ENCODE measurements around the gene NLRP3.
"Not testable (repeated sequence)": the region's sequence is repeated elsewhere in the genome, so short reads cannot be mapped to it uniquely, and the experiment has no call there.

Gene NLRP3

DNA sequence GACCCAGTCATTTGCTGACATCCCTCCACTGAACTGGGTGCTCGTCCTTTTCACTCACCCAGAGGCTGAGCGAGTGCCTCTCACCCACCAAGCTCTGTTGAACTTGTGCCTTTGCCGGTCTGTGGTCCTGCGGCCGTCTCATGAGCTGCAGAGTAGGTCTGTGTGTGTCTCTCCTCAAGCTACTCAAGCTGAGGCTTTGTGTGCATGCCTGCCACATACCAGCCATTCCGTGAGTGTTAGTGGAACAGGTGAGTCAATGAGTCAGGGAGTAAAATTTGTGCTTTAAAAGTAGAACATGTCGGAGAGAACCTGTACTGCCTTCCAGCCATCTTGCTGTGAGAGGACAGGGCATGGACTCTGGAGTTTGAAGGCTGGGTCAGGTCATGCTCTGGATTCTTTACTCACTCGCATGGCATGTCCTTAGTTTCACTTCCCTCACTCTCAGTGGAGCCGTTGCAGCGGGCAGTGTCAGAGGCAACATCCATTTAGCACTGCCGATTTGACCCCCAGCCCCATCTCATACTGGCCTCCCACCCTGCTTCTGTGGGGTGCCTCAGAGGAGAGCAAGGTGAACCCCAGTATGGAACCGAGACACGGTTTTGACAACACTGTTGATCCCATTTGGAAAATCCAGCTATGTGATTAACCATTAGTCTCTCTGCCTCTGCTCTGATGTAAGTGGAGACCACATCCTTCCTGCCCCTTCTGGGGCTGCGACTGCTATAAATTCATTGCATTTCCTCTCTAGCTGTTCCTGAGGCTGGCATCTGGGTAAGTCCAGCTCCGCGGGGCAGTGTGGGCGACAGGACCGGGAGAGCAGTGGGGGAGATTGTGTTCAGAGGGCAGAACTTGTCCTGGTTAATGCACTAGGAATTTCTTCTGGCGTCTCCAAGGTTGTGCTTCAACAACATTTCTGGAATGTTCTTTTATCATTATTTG is at the start of gene NLRP3:
Gene NLRP3, plus strand, starts transcription at position 751 of the 939 bp plus-strand sequence. CDS start 2,628 bp downstream, outside the sequence.
- DNase-seq, result peak; percentile 71

DNA sequence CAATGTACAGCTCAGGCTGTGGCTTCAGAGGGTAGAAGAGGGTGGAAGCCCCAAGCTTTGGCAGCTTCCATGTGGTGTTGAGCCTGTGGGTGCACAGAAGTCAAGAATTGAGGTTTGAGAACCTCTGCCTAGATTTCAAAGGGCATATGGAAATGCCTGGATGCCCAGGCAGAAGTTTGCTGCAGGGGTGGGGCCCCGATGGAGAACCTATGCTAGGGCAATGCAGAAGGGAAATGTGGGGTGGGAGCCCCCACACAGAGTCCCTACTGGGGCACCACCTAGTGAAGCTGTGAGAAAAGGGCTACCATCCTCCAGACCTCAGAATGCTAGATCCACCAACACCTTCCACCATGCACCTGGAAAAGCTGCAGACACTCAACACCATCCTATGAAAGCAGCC is 49.6 kb upstream of the NLRP3 start:
- DNase-seq, result not testable (repeated sequence)

DNA sequence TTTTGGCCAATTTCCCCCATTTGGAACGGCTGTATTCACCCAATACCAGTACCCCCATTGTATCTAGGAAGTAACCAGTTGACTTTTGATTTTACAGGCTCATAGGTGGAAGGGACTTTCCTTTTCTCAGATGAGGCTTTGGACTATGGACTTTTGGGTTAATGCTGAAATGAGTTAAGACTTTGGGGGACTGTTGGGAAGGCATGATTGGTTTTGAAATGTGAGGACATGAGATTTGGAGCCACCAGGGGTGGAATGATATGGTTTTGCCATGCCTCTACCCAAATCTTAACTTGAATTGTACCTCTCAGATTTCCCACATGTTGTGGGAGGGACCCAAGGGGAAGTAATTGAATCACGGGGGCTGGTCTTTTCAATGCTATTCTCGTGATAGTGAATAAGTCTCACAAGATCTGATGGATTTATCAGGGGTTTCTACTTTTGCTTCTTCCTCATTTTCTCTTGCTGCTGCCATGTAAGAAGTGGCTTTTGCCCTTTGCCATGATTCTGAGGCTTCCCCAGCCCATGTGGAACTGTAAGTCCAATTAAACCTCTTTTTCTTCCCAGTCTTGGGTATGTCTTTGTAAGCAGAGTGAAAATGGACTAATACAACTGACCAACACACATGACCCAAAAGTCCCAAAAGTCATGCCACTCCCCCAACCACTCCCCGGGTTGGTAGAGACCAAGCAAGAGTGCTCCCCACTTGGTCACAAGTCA is 48.9 kb upstream of the NLRP3 start:
- DNase-seq, result no peak

DNA sequence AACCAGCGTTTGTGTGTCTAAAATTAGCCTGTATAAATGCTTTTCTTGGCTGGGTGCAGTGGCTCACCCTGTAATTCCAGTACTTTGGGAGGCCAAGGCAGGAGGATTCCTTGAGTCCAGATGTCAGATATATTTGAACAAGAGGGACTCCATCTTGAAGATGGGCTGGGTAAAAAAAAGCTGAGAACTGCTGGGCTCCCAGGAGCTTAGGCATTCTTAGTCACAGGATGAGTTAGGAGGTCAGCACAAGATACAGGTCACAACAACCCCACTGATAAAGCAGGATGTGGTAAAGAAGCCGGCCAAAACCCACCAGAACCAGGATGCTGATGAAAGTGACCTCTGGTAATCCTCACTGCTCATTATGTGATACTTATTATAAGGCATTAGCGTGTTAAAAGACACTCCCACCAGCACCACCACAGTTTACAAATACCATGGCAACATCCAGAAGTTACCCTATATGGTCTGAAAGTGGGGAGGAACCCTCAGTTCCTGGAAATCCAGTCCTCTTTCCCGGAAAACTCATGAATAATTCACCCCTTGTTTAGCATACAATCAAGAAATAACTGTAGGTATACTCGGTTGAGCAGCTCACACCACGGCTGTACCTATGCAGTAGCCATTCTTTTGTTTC is 48.1 kb upstream of the NLRP3 start:
- DNase-seq, result peak; percentile 76

DNA sequence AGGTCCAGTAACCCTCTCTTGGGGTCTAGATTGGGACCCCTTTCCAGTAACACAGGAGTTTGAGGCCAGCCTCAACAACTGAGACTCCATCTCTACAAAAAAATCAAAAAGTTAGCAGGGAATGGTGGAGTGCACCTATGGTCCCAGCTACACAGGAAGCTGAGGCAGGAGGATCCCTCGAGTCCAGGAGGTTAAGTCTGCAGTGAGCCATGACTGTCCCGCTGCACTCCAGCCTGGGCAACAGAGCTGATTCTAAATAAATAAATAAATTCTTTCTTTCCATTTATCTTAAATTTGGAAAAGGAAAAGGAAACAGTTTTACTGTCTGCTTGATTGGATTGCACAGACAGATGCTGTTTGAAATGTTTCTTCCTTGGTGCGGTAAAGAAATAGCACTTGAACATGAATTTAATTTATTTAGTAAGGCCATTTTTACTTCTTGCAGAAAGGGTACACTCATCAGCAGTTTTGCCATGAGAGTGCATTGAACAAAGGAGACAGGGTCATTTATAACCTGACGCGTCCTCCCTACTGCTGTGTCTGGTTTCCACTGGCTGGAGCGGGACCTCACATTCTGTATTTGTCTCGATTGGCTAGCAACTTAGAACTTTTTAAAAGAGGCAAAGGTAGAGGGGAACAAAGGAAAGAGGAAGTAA is 47.4 kb upstream of the NLRP3 start:
- no peak for DNase-seq

DNA sequence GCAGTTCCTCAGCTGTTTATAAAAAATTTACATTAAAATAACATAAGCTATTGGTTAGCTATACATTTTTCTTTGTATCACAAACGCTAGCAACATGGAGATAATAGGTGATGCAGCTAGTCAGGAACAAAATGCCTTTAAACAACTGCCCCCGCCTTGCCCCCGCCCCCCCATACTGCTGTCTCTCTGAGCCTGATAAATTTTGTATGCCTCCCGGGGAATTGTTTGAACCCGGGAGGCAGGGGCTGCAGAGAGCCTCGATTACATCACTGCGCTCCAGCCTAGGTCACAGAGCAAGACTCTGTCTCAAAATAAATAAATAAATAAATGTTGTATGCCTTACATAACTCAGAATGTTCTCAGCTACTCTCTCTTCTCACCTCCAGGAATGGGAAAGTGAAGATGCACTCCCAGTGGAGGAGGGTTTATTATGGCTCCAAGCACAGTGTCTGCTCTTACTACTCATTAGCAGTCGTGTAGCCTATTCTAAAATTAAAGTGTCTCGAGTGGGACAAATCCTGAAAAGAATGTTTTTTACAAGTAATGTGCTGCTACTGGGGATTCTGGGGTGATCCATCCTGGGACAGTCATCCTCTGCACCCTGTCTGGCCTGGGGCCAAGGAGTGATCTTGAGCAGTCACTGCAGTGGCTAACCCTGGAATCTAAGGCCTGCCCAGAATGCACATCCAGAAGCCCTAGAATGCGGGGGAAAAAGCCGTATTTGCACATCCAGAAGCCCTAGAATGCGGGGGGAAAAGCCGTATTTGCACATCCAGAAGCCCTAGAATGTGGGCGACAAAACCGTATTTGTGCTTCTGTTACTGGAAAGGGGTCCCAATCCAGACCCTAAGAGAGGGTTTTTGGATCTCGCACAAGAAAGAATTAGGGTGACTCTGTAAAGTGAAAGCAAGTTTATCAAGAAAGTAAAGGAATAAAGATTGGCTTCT is 44.9 kb upstream of the NLRP3 start:
- no peak for DNase-seq

DNA sequence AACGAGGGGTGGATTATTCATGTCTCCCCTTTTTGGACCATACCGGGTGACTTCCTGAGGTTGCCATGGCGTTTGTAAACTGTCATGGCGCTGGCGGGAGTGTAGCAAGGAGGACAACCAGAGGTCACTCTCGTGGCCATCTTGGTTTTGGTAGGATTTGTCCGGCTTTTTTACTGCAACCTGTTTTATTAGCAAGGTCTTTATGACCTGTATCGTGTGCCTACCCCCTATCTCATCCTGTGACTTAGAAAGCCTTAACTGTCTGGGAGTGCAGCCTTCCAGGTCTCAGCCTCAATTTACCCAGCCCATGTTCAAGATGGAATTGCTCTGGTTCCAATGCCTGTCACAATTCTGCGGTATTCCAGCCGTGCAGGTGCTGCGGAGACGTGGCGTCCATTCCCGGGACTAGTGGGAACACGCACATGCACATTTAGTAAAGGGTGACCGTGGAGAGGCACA is 44.1 kb upstream of the NLRP3 start:
- no peak for DNase-seq

DNA sequence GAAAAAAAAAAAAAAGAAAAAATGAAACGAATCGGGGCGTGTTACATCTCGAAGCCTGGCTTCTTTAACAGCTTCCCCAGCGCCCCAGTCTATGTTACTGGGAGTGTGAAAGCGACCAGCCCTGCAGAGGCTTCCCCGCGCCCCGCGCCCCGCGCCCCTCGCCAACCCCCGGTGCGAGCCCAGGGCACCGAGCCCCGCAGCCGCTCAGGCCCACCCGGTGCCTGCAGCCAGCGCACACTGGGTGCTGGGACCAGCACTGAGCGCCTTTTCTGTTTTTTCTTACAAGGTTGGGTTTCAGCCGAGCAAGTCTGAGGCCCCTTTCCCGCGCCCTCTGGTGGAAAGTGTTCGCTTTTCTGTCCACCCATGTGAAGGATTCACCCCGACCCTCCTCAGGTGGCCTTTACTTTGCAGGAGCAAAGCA is 42.2 kb upstream of the NLRP3 start:
- DNase-seq, result no peak

DNA sequence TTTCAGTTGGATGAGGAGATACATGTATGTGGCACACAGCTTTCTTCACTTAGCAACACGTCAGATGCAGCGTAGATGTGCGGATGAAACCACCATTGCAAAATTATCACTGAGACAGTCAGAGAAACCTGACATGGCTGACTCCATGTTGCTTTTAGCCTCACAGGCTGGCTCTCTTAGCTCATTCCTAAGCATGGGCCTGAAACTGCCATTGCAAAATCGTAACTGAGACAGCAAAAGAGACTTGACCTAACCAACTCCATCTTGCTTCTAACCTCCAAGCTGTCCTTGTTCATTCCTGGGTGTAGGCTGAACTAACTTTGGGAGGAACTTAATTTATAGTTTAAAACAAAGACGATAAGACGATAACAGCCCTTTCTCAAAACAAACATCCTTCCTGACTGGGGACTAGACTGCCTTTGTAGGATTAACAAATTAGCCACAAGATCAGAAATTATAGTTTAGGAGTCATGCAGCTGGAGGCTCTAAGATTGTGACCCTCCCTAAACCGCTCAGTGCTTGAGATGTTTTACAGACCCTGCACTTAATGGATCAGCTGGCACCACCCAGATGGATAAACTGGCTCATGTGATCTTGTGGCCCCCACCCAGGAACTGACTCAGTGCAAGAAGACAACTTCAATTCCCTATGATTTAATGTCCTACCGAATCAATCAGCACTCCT is 41.2 kb upstream of the NLRP3 start:
- not testable (repeated sequence) for DNase-seq

DNA sequence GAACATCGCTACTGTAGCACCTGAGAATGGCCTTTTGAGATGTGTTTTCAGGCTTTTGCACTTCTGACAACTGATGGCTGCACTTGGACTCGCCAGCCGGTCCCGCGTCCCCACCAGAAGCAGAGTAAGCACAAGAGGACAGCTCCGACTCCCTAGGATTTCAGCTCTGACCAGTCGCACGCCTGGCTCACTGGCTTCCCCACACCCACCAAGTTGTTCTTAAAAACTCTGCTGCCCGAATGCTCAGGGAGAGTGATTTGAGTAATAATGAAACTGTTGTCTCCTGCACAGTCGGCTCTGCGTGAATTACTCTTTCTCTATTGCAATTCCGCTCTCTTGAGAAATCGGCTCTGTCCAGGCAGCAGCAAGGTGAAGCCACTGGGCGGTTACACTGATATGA is 40.2 kb upstream of the NLRP3 start:
- DNase-seq, result no peak

DNA sequence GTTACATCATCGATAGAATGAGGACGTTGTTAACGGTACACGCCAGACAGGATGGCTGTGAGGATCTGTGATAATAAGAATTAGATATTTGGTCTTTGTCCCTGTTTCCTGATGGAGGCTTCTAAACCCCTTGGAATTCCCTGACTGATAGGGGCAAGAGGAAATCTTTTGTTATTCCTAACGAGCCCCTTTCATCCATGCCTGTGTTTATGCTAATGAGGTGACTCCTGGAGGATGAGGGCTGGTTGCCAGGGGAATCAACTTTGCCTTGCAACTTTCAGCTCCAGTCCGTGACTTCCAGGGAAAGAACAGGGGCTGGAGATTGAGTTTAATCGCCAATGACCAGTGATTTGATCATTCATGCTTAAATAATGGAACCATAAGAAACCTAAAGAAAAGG is 39.3 kb upstream of the NLRP3 start:
- no peak for DNase-seq

DNA sequence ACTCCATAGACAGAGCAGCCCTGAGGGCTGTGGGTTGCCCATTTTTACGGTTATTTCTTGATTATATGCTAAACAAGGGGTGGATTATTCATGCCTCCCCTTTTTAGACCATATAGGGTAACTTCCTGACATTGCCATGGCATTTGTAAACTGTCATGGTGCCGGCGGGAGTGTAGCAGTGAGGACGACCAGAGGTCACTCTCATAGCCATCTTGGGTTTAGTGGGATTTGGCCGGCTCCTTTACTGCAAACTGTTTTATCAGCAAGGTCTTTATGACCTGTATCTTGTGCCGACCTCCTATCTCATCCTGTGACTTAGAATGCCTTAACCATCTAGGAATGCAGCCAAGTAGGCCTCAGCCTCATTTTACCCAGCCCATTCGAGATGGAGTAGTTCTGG is 38.3 kb upstream of the NLRP3 start:
- not testable (repeated sequence) for DNase-seq

DNA sequence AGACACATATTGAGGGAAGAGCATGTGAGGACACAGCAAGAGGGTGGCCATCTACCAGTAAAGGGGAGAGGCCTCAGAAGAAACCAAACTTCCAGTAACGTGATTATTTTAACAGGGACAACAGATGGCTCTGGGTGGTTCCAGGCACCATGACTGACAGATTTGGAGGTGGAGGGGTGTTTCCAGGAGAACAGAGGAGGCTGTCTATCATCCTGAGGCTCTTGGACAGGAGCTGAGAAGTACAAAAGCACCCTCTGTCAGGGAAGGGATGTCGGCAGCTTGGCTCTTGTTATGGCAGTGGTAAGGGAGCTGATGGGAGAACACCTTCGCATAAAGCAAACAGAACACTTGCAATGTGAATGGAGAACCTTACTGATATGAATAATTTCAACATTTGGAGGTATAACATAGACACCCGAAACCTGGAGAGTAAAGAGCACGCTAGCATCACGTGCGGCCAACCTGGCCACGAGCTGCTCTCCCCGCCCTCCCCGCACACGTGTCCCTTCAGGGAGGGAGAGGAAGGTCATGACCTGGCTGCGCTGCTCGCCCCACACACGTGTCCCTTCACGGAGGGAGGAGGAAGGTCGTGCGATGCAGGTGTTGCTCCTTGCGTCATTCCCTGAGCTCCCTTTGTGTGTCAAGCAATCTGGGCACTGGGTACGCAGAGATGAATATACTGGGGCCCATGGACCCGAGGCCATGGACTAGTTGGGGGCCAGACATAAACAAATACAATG is 37.5 kb upstream of the NLRP3 start:
- DNase-seq, result no peak

DNA sequence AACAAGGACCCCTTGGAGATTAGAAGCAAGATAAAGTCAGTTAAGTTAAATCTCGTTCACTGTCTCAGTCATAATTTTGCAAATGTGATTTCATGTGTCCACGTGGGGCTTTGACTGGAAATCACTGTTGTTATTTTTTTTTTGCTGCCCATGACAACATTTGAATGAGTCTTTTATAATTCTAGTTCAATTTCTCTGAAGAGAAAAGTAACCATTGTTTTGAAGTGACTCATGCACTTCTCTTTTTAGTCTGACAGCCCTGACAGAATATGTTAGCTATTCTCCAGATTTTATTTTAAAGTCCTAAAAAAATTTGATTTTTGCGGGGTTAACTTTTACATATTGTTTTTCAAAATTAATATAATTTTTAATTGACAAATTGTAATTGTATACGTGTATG is 30.7 kb upstream of the NLRP3 start:
- peak; percentile 27 for DNase-seq

DNA sequence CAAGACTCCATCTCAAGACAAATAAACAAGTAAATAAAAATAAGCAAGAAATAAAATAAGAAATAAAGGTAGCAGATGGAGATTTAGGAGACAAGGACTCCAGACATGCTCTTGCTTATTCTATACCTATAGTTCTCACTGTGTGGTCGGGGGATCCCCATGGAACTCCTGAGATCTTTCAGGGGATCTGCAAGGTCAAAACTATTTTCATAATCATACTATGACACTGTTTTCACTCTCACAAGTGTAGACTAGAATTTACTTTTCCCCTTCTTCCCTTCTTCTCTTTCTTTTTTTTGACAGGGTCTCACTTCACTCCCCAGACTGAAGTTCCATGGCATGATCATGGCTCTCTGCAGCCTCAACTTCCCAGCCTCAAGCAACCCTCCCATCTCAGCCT is 29.8 kb upstream of the NLRP3 start:
- no peak for DNase-seq

DNA sequence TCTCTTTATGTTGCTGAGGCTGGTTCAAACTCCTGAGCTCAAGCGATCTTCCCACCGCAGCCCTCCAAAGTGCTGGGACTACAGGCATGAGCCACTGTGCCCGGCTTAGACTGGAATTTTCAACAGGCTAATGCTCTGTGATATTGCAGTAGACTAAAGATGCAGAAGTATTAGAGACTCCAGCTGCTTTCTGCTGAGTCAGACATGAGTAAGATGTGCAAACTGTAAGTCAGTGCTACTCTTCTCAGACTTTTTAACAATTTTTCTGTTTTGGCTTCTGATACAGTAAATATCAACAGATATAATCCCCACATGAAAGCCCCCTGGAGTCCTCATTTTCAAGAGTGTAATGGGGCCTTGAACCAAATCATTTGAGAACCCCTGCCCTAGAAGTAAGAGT is 29.3 kb upstream of the NLRP3 start:
- peak; percentile 44 for DNase-seq

DNA sequence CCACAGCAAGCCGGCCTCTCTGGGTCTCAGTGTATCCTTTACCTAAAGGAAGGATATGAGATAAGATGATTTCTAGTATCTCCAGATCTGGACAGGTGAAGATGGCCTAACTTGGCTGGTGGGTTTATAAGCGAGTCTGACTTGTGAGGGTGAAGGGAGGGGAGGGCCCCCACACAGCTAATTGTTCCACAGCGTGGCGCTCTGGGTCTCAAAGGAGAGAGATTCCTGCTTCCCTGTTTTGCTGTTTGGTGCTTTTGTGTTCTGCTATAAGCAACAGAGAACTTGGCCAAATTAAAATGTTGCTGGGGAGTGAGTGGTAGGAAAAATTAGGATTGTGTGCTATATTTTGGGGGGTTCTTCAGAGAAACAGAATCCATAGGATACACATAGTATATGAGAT is 28.9 kb upstream of the NLRP3 start:
- no peak for DNase-seq

DNA sequence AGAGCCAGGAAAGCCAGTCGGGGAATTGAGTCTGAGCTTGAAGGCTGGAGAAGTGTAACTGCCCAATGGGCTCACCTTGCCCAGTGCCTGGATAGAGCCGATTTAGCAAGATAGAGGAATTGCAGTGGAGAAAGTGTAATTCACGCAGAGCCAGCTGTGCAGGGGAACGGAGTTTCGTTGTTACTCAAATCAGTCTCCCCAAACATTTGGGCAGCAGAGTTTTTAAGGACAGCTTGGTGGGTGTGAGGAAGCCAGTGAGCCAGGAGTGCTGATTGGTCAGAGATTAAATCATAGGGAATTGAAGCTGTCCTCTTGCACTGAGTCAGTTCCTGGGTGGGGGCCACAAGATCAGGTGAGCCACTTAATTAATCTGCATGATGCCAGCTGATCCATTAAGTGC is 28.4 kb upstream of the NLRP3 start:
- DNase-seq, result no peak

DNA sequence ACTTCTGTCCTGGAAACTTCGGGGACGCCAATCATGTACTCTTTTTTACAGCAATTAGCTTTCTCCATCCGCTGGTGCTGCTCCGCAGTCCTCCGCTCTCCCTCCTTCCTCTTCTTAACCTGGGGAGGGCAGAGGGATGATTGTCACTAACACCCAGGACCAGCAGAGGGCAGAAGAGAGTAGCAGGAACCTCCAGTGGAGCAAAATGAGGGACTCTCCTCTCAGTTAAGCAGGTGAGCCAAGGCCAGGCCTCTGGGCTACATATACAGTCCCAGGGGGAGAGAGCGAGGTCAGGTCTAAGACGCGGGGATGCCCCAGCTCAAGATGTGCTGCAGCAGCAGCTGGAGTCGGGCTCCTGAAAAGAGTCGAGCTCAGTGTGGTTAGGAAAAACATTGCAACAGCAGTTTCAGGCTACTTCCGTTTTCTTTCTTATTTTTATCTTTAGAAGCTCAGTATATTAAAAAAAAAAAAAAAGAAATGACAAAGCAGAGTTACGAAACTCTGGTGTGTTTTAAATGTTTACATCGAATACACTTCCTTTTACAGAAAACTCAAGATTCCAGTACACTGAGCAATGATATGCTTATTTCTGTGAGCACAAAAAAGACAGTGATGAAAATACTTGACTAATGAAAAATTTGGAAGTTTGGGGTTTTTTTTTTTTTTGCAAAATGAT is 25.7 kb upstream of the NLRP3 start:
- peak; percentile 59 for DNase-seq

DNA sequence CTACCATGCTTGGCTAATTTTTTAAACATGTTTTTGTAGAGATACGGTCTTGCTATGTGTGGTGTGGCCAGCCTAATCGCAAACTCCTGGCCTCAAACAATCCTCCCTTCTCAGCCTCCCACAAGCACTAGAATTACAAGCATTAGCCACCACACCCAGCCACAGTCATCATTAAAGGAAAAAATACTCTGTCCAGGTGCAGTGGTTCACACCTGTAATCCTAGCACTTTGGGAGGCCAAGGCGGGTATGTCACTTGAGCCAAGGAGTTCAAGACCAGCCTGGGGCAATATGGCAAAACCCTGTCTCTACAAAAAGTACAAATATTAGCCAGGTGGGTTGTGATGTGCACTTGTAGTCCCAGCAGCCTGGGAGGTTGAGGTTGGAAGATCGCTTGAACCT is 25.0 kb upstream of the NLRP3 start:
- DNase-seq, result no peak
